HEK293 (cell line): ENCODE measurements around the gene WDR53.
"Not testable (repeated sequence)": the region's sequence is repeated elsewhere in the genome, so short reads cannot be mapped to it uniquely, and the experiment has no call there.

ENCODE experiments used
- CTCF ChIP-seq: fragments of 450-650 bp; formaldehyde crosslinking; IDR thresholded peaks from 2 replicates; pipeline ENCODE4 v1.5.1; 2016; ENCODE audit warnings: missing biosample characterization, missing genetic modification characterization
- FEZF1 ChIP-seq: fragments of 450-650 bp; formaldehyde crosslinking; IDR thresholded peaks from 2 replicates; pipeline ENCODE4 v1.5.1; 2016; ENCODE audit warnings: missing biosample characterization, missing genetic modification characterization
- GLI4 ChIP-seq: fragments of 450-650 bp; formaldehyde crosslinking; IDR thresholded peaks from 2 replicates; pipeline ENCODE4 v1.5.1; 2016; ENCODE audit warnings: missing biosample characterization, missing genetic modification characterization
- GLIS1 ChIP-seq: fragments of 450-650 bp; formaldehyde crosslinking; IDR thresholded peaks from 2 replicates; pipeline ENCODE4 v1.5.1; 2016; ENCODE audit warnings: missing biosample characterization, missing genetic modification characterization
- REST ChIP-seq: fragments of 450-650 bp; formaldehyde crosslinking; IDR thresholded peaks from 2 replicates; pipeline ENCODE4 v1.5.1; 2016; ENCODE audit warnings: missing biosample characterization, missing genetic modification characterization
- TCF7L2 ChIP-seq: IDR thresholded peaks from 2 replicates; pipeline ENCODE4 v1.6.1; 2011; ENCODE audit warnings: low read depth, mild to moderate bottlenecking, inconsistent platforms, low read length, moderate library complexity, borderline replicate concordance
- ZBTB44 ChIP-seq: fragments of 450-650 bp; IDR thresholded peaks from 2 replicates; pipeline ENCODE4 v1.5.1; 2018; ENCODE audit warnings: missing biosample characterization, mild to moderate bottlenecking, missing genetic modification characterization
- ZEB2 ChIP-seq: fragments of 450-650 bp; formaldehyde crosslinking; IDR thresholded peaks from 2 replicates; pipeline ENCODE4 v1.5.1; 2016; ENCODE audit warnings: missing biosample characterization, missing genetic modification characterization
- ZSCAN30 ChIP-seq: fragments of 450-650 bp; IDR thresholded peaks from 2 replicates; pipeline ENCODE4 v1.5.1; 2018; ENCODE audit warnings: missing biosample characterization, mild to moderate bottlenecking, missing genetic modification characterization, moderate library complexity

- not testable (repeated sequence) for TF ChIP-seq ZEB2; GLIS1 (tag by site-specific recombination); FEZF1 (tag by site-specific recombination); ZSCAN30 (tag by site-specific recombination); ZBTB44 (tag by site-specific recombination); REST; GLI4; CTCF (tag by site-specific recombination); TCF7L2
These were observed 29.8 kb upstream of the WDR53 start for GRCh38 chr3:196597971-196598733.
